ENCODE results near the gene IFT25. TPM values are rescaled to one million over a fixed set of nuclear protein-coding genes. Genes with fewer than 3 reads are reported as not detected.

IFT25 gene
- total RNA-seq, 1 donor from 2014 or later, result 29.4 TPM

GRCh38 chr1:53895421-53895820, 50.1 kb downstream of the IFT25 start:
- no peaks in the 10 kb centered on the region for H3K9me3 ChIP-seq (ENCODE audit: insufficient read depth, low read depth, low read length)
- no peaks in the 10 kb centered on the region for H3K27me3 ChIP-seq (ENCODE audit: insufficient read depth, low read length)
- H3K27ac ChIP-seq (ENCODE audit: low read depth, low read length), result no peak overlapping the region
- no peaks in the 10 kb centered on the region for H3K36me3 ChIP-seq (ENCODE audit: insufficient read depth, low read length)
- peaks cover 3% of the 10 kb centered on the region for H3K9me3 Mint-ChIP-seq (ENCODE audit: unreplicated experiment)
- no peaks in the 10 kb centered on the region for H4K20me1 ChIP-seq (ENCODE audit: insufficient read depth, low read length)
- peaks cover 12% of the 10 kb centered on the region for H3K4me1 Mint-ChIP-seq (ENCODE audit: low read depth, unreplicated experiment)
- no peak overlapping the region for H3K4me2 ChIP-seq (ENCODE audit: low read length)
- H3K79me2 ChIP-seq (ENCODE audit: insufficient read depth, low read length), result no peaks in the 10 kb centered on the region
- FAIRE-seq (no peak), DNase-seq (ENCODE audit: low read depth) (no peak)
- peaks cover 7% of the 10 kb centered on the region for H3K27me3 Mint-ChIP-seq (ENCODE audit: low read depth, unreplicated experiment)
- no peak overlapping the region for H3K4me3 Mint-ChIP-seq (ENCODE audit: unreplicated experiment)
- H2AFZ ChIP-seq (ENCODE audit: low read depth, low read length), result no peak overlapping the region
- H3K36me3 Mint-ChIP-seq (ENCODE audit: low read depth, unreplicated experiment), result peaks cover 1% of the 10 kb centered on the region
- H3K9ac ChIP-seq (ENCODE audit: low read length), result no peak overlapping the region
- H3K27ac Mint-ChIP-seq (ENCODE audit: unreplicated experiment), result no peak overlapping the region
- TF ChIP-seq EZH2 (IDR thresholded peaks at IDR 0.05; ENCODE audit: insufficient read depth, low read length) (no peak), CTCF (IDR thresholded peaks at IDR 0.05; ENCODE audit: insufficient read depth, low read depth, low read length) (no peak)
- no peak overlapping the region for H3K4me3 ChIP-seq (ENCODE audit: insufficient read depth, low read depth, low read length)
- peaks cover 6% of the 10 kb centered on the region for H3K4me1 ChIP-seq (ENCODE audit: insufficient read depth, low read length)

GRCh38 chr1:53894644-53895043, 50.9 kb downstream of the IFT25 start:
- FAIRE-seq (no peak), DNase-seq (ENCODE audit: low read depth) (no peak)
- Mint-ChIP-seq H3K4me1 (ENCODE audit: low read depth, unreplicated experiment) (peaks cover 12% of the 10 kb centered on the region), H3K27ac (ENCODE audit: unreplicated experiment) (no peak overlapping the region), H3K27me3 (ENCODE audit: low read depth, unreplicated experiment) (peaks cover 7% of the 10 kb centered on the region), H3K4me3 (ENCODE audit: unreplicated experiment) (no peak overlapping the region), H3K36me3 (ENCODE audit: low read depth, unreplicated experiment) (peaks cover 1% of the 10 kb centered on the region), H3K9me3 (ENCODE audit: unreplicated experiment) (peaks cover 3% of the 10 kb centered on the region)
- no peak overlapping the region for H3K4me3 ChIP-seq (ENCODE audit: insufficient read depth, low read depth, low read length)
- H4K20me1 ChIP-seq (ENCODE audit: insufficient read depth, low read length), result no peaks in the 10 kb centered on the region
- H3K27me3 ChIP-seq (ENCODE audit: insufficient read depth, low read length), result no peaks in the 10 kb centered on the region
- H3K4me2 ChIP-seq (ENCODE audit: low read length), result no peak overlapping the region
- H3K9me3 ChIP-seq (ENCODE audit: insufficient read depth, low read depth, low read length), result no peaks in the 10 kb centered on the region
- TF ChIP-seq EZH2 (IDR thresholded peaks at IDR 0.05; ENCODE audit: insufficient read depth, low read length) (no peak), CTCF (IDR thresholded peaks at IDR 0.05; ENCODE audit: insufficient read depth, low read depth, low read length) (no peak)
- no peaks in the 10 kb centered on the region for H3K79me2 ChIP-seq (ENCODE audit: insufficient read depth, low read length)
- no peaks in the 10 kb centered on the region for H3K36me3 ChIP-seq (ENCODE audit: insufficient read depth, low read length)
- no peak overlapping the region for H3K27ac ChIP-seq (ENCODE audit: low read depth, low read length)
- H2AFZ ChIP-seq (ENCODE audit: low read depth, low read length), result no peak overlapping the region
- no peak overlapping the region for H3K9ac ChIP-seq (ENCODE audit: low read length)
- peaks cover 9% of the 10 kb centered on the region for H3K4me1 ChIP-seq (ENCODE audit: insufficient read depth, low read length)

- H3K9ac ChIP-seq (ENCODE audit: low read length), result no peak within 1 kb of the TSS
- H3K4me1 ChIP-seq (ENCODE audit: insufficient read depth, low read length), result peaks cover 11% of the 10 kb centered on the region
- H3K79me2 ChIP-seq (ENCODE audit: insufficient read depth, low read length), result no peaks in the 10 kb centered on the region
- H3K4me2 ChIP-seq (ENCODE audit: low read length), result no peak within 1 kb of the TSS
- no peaks in the 10 kb centered on the region for H4K20me1 ChIP-seq (ENCODE audit: insufficient read depth, low read length)
- H3K27me3 ChIP-seq (ENCODE audit: insufficient read depth, low read length), result no peaks in the 10 kb centered on the region
- FAIRE-seq (no peak), DNase-seq (ENCODE audit: low read depth) (no peak)
- H2AFZ ChIP-seq (ENCODE audit: low read depth, low read length), result no peak within 1 kb of the TSS
- Mint-ChIP-seq H3K4me3 (ENCODE audit: unreplicated experiment) (no peak within 1 kb of the TSS), H3K9me3 (ENCODE audit: unreplicated experiment) (peaks cover 3% of the 10 kb centered on the region), H3K4me1 (ENCODE audit: low read depth, unreplicated experiment) (peaks cover 11% of the 10 kb centered on the region), H3K27me3 (ENCODE audit: low read depth, unreplicated experiment) (peaks cover 7% of the 10 kb centered on the region), H3K27ac (ENCODE audit: unreplicated experiment) (no peak within 1 kb of the TSS), H3K36me3 (ENCODE audit: low read depth, unreplicated experiment) (peaks cover 1% of the 10 kb centered on the region)
- H3K4me3 ChIP-seq (ENCODE audit: insufficient read depth, low read depth, low read length), result no peak within 1 kb of the TSS
- H3K36me3 ChIP-seq (ENCODE audit: insufficient read depth, low read length), result no peaks in the 10 kb centered on the region
- H3K9me3 ChIP-seq (ENCODE audit: insufficient read depth, low read depth, low read length), result no peaks in the 10 kb centered on the region
- H3K27ac ChIP-seq (ENCODE audit: low read depth, low read length), result no peak within 1 kb of the TSS
- TF ChIP-seq CTCF (IDR thresholded peaks at IDR 0.05; ENCODE audit: insufficient read depth, low read depth, low read length), result no peak
- no peak for TF ChIP-seq EZH2 (IDR thresholded peaks at IDR 0.05; ENCODE audit: insufficient read depth, low read length)
Observed at GRCh38 chr1:53893999-53894636, 51.4 kb downstream of the IFT25 start, which contains the start of gene DIO1. Gene DIO1 (plus strand): TSS chr1:53894187. CDS start chr1:53894211, 24 bp downstream.

All from astrocyte (in vitro differentiated cells and primary cell).